Measurements from ENCODE around the gene NRIP1.

Gene NRIP1

DNA sequence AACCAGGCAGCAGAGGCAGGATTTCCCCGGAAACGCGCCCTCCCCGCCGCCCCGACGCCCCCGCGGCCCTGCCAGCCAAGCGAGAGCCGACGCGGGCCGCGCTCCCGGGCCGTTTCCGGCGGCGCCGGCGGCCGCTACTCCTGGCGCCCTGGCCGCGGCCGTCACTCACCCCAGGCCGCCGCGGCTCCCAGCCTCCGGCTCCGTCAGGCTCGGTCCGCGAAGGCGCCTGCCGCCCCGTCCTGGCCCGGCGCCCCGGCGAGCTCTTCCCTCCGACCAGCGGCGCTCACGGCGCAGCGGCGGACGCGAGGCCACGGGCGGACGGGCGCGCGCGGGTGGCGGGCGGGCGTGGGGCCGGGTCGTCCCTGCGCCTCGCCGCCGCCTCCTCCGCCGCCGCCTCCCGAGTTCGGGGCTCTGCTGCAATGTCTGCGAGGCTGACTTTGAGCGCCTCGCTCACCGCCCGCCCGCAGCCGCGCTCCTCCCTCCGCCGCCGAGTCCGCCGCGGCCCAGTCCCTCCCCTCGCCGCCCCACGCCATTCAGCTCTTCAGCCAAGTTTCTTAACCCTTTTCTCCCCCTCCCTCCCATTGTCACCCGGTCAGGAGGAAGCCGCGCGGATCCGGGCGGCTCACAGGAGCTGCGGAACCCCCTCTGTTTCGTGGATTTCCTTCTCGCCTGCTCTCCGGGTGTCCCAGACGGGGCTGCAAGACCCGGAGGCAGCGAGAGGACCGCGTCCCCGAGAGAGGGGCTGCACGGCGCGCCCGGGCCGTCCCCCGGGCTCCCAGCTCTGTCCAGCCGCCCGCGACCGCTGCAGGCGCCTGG, at the start of gene NRIP1:
NRIP1 (minus strand) TSS at position 425 of the 816 bp plus-strand sequence. CDS start 96,808 bp downstream, outside the sequence.
- peak; percentile 15 for DNase-seq

- no peak for DNase-seq
Observed at GRCh38 chr21:15112858-15113257, 48.1 kb upstream of the NRIP1 start.

- no peak for DNase-seq
Observed at GRCh38 chr21:15108801-15109200, 44.0 kb upstream of the NRIP1 start.

GRCh38 chr21:15104470-15104869, 39.7 kb upstream of the NRIP1 start:
- DNase-seq, result no peak

- DNase-seq, result no peak
Observed at GRCh38 chr21:15098908-15099307, 34.1 kb upstream of the NRIP1 start.

DNA sequence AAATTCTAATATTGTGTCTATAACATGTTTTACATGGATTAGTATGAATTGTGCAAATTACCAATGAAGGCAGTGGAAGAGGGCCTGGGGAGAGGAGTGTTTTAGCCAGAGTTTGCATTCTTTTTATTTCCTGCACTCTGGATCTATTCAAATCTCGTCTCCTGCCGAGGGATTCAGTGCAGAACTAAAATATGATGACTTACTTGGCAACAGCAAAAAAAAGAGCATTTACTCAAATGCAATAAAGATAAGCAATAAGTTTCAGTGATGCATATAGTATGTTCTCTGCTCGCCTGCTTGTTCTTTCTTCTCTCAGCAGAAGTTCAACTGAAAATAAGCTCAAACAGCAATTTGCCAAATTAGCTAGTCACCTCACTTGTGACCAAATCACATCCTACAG, 33.4 kb upstream of the NRIP1 start:
- no peak for DNase-seq

DNA sequence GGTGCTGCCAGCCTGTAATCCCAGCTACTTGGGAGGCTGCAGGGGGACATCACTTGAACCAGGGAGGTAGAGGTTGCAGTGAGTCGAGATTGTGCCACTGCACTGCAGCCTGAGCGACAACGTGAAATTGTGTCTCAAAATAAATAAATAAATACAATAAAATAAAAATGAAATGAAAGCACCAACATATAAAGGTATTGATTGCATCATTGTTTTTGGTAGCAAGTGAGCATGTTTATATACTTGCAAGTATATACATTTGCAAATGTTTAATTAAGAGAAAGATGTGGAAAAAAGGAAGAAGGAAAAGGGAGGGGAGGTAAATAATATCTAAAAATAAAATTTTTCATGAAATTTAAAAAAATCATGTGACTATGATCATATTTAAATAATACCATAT, 32.8 kb upstream of the NRIP1 start:
- DNase-seq, result no peak

DNA sequence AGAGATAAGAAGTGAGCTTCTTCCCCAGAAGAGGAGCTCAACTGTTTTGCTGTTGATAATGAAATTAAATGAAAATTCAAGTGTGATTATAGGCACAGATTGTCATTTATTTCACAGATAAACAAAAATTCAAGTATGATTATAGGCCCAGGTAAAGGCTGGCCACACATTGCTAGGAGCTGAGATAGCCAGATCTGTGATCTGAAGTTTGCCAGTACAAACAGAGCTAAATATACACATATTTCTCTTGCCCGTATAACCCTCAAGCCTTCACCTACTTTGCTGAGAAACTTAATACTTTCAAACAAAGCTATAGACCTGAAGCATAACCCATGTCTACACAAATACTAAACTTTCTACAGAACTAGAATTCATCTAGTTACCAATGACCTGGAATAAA, 31.3 kb upstream of the NRIP1 start:
- DNase-seq, result no peak

- no peak for DNase-seq
Observed at GRCh38 chr21:15095326-15095725, 30.5 kb upstream of the NRIP1 start.

- no peak for DNase-seq
Observed at GRCh38 chr21:15094706-15095105, 29.9 kb upstream of the NRIP1 start.

GRCh38 chr21:15093216-15093615, 28.4 kb upstream of the NRIP1 start:
- DNase-seq, result no peak

DNA sequence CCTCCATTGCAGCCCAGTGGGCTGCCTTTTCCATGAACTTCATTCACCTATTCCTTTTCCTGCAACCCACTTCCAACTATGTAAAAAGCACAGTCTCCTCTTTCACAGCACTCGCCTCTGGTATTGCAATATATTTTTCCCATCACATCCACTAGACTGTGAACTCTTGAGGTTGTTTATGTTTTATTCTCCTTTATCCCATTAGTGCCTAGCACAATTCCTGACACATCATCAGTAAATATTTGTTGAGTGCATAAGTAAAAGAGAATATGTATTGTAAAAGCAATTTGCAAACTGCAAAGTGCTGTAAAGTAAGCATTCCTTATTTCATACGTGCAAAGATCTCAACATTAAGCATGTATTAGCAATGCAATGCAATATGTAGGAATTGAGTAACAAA, 27.9 kb upstream of the NRIP1 start:
- DNase-seq, result no peak

GRCh38 chr21:15090390-15090789, 25.6 kb upstream of the NRIP1 start:
- DNase-seq, result no peak

DNA sequence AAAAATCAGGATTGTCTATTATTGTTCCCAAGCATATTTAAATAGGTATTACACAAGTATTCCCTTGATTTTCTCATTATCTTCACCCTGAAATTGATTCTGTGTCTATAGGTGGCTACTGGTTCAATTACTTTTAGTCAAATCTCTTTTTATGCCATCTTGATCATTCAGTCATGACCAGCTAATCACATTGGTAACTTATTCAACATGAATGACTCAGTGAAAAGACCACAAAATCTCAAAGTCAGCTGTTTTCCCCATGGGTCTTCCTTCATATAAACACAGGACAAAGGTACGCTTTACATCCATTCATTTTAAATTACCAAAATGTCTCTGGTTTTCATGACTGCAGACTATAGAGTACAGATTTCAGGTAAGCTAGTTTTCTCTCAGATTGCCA, 23.7 kb upstream of the NRIP1 start:
- no peak for DNase-seq

DNA sequence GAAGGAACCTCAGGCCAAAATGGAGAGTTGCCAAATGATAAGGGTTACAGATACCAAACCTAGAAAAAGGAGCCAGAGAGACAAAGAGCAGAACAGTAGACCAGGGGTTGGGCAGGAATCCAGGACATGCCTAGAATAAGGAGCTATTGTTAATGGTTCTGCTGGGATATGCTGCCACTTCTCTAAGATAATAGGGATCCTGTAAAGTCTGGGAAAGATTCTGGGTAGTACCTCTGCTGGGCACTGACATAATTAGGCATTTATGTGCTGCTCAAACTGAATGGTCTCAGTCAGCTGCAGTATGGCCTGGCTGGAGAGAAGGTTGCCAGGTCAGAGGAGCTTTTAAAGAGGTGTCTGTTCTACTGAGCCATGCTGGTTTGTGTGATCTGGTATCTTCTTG, 19.9 kb upstream of the NRIP1 start:
- DNase-seq, result no peak

DNA sequence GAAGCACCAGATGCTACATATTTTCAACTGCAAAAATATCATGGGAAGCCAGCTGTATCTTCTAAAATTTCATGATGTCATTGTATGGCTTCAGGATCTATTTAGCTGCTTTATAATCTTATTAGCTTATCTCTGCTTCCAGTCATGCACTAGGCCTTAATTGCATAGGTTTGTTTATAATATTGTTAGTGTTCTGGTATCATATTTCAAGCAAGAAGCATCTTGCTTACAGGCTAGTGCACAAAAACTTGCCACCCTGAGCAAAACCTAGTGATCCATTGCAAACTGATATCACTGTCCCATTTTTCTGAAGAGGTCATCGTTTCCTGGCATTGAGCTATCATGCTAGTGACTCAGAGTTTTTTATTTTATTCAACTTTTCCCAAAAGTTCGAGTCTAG, 15.7 kb upstream of the NRIP1 start:
- no peak for DNase-seq

DNA sequence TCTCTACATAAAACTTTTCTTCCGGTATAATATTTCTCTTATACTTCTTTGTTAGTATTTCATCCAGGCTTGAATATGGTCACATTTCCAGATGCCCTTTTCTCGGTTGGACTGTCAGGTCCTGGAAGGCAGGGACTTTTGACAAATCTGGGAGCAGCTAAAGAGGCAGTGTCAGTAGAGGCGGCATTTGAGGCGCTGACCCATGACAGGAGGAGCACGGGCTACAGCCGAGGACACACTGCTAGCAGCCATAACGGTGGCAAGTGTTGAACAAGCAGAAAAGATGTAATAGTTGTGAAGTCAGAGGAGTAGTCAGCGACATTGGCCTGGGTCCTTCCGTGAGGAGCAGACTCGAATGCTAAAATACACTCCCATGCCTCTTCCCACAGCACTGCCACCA, 14.5 kb upstream of the NRIP1 start:
- DNase-seq, result no peak

- no peak for DNase-seq
Observed at GRCh38 chr21:15078180-15078579, 13.4 kb upstream of the NRIP1 start.

DNA sequence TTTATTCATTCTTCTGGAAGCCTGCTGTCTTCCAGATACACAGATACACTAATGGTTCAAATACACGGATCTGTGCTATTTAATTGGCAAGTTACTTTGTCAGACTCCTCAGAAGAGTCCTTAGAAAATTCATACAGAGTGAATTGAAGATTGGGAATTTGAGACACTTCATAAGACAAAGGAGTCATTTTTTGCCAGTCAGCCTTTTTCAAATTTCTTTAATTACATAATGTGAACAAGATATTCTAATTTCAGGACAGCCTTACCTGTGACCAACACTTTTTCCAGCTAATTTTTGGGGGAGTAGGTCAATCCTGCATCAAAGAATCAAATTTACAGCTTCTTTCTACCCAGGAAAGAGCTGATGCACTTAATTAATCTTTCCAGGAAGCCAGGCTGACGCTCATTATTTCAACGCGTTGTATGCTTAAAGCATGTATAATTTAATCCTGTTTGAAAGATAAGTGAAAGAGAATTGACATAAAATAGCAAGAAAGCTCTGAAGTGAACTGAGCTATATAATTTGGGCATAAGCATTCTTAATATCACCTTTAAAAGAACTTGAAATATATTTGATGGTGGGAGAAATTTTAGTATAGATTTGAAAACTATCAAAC, 12.8 kb upstream of the NRIP1 start:
- DNase-seq, result no peak

DNA sequence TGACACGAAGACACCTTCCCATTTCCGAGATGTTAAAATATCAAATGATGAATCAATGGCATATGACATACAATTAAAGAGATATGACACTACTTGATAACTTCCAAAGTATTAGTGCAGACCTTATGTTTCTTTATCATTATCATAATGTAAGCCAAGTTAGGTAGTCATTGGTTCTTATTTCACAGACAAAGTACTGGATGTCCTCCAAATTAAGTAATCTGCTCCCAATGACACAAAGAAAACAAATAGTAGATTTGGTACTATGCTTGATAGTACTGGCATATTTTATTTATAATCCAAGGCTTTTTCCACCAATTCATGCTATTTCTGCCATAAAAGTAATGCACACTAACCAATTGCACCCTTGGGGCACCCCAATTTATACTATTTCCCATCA, 11.9 kb upstream of the NRIP1 start:
- no peak for DNase-seq

- DNase-seq, result no peak
Observed at GRCh38 chr21:15071009-15071408, 6.2 kb upstream of the NRIP1 start.

- DNase-seq, result no peak
Observed at GRCh38 chr21:15066123-15066575, 1.3 kb upstream of the NRIP1 start.

DNA sequence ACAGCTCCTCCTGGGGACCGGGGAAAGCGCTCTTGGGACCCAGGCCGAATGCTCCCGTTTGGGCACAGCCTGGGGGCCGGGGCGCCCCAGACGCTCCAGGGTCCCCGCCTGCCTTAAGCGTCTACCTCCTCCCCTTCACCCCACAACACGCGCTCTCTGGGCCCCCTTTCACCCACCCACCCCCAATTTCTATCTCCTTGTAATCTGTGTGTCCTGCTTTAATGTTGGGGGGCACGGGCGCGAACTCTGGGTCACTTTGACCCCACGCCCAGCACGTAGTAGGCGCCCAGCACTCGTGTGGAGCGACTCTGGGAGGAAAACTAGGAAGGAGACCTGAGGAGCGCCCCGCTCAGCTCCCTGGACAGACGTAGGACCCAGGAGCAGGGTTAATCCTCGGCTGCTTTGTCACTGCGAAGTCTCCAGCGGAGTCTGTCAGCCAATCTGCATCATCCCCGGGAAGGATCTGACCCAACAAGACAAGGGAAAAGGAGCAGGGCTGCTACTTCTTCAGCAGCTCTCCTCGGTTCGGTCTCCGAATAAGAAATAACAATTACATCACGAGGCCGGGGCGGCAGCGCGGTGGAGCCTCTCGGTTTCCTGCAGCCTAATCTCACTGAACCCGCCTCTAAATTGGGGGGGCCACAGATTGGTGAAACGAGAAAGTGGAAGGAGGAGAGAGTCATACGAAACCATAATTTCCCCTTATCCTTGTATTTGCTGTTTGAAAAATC, 757 bp upstream of the NRIP1 start:
- DNase-seq, result no peak
